PFSK-1 (cell line): ENCODE data around the gene TBX4.

Source experiments
- FOXP2 ChIP-seq: optimal IDR thresholded peaks from 2 replicates; pipeline ENCODE3; 2011; ENCODE audit warnings: borderline replicate concordance, control low read depth, inconsistent platforms; ENCODE audit not compliant: insufficient read depth; ENCODE audit errors: extremely low read length, extremely low read depth
- POLR2AphosphoS5 ChIP-seq: IDR thresholded peaks from 2 replicates; pipeline ENCODE4 v1.6.1; 2012; ENCODE audit warnings: low read depth, mild to moderate bottlenecking, control low read depth, low read length, moderate library complexity
- SIN3A ChIP-seq: IDR thresholded peaks from 2 replicates; pipeline ENCODE4 v1.6.1; 2012; ENCODE audit warnings: mild to moderate bottlenecking, low read length, moderate library complexity, borderline replicate concordance; ENCODE audit not compliant: insufficient read depth
- TAF1 ChIP-seq: IDR thresholded peaks from 2 replicates; pipeline ENCODE4 v1.6.1; 2012; ENCODE audit warnings: low read length, control low read depth, borderline replicate concordance; ENCODE audit not compliant: insufficient read depth
- TF ChIP-seq, protein P1 (sequence below), 2 experiments: IDR thresholded peaks; 2 replicates each; pipeline versions ENCODE4 v1.6.1 to v1.8.0; 2011 to 2012; ENCODE audit warnings: low read depth in 2 of 2, low read length in 2 of 2, control low read depth in 1 of 2, inconsistent platforms in 1 of 2, mild to moderate bottlenecking in 1 of 2, moderate library complexity in 1 of 2; ENCODE audit not compliant: insufficient read depth in 1 of 2

Gene TBX4

DNA sequence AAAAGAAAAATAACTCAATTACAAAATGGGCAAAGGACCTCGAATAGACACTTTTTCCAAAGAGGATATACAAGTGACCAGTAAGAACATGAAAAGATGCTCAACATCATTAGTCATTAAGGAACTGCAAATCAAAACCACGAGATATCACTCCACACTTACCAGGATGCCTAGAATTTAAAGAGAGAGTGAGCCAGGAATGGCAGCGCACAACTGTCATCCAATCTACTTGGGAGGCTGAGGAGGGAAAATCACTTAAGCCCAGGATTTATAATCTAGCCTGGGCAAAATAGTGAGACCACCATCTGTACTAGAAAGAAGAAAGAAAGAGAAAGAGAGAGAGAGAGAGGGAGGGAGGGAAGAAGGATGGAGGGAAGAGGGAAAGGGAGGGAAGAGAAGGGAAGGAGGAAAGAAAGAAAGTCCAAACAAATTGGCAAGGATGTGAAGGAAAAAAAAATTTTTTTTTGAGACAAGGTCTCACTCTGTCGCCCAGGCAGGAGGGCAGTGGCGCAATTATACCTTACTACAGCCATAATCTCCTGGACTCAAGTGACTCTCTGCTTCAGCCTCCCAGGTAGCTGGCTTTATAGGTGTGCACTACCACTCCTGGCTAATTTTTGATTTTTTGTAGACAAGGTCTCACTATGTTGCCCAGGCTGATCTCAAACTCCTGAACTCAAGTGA lies 30.0 kb upstream of the TBX4 start:
- TF ChIP-seq, protein P1, sequence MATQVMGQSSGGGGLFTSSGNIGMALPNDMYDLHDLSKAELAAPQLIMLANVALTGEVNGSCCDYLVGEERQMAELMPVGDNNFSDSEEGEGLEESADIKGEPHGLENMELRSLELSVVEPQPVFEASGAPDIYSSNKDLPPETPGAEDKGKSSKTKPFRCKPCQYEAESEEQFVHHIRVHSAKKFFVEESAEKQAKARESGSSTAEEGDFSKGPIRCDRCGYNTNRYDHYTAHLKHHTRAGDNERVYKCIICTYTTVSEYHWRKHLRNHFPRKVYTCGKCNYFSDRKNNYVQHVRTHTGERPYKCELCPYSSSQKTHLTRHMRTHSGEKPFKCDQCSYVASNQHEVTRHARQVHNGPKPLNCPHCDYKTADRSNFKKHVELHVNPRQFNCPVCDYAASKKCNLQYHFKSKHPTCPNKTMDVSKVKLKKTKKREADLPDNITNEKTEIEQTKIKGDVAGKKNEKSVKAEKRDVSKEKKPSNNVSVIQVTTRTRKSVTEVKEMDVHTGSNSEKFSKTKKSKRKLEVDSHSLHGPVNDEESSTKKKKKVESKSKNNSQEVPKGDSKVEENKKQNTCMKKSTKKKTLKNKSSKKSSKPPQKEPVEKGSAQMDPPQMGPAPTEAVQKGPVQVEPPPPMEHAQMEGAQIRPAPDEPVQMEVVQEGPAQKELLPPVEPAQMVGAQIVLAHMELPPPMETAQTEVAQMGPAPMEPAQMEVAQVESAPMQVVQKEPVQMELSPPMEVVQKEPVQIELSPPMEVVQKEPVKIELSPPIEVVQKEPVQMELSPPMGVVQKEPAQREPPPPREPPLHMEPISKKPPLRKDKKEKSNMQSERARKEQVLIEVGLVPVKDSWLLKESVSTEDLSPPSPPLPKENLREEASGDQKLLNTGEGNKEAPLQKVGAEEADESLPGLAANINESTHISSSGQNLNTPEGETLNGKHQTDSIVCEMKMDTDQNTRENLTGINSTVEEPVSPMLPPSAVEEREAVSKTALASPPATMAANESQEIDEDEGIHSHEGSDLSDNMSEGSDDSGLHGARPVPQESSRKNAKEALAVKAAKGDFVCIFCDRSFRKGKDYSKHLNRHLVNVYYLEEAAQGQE (IDR thresholded peaks at IDR 0.05; ENCODE audit: insufficient read depth in 1 of 2, low read depth in 2 of 2, low read length in 2 of 2), result no peak

GRCh38 chr17:61422869-61423268 lies 29.4 kb upstream of the TBX4 start:
- TF ChIP-seq FOXP2 (no peak), POLR2AphosphoS5 (no peak)

DNA sequence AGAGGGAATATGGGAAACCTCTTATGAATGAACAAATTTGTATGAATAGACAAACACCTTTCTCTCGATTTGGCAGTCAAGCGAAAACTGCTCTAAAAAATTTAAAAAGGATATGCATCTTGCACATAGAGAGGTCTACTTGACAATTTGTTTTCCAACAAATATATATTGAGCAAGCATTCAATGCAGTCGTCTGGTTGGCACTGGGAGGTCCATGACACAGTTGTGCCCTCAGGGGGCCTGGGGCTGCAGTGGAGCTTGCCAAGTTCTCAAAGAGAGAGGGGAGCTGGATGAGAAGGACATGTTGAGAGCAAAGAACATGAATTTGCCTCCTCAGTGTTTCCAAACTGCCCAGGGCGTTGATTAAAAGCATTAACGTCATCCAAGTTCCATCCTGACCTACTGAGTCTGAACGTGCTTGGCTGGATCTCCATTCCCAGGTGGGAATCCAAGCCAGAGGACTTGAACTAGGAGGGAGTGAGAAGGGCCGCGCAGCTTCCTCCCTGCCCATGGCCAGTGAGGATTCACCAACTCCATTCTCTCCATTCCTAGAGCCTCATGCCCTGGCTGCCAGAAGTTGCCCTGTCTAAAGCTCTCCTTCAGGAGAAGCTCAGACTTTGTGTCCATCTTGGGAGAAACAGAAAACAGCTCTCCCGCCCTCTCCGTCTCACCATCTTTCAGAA lies 28.1 kb upstream of the TBX4 start:
- TF ChIP-seq POLR2AphosphoS5 (no peak), SIN3A (no peak), FOXP2 (no peak), TAF1 (no peak)
- TF ChIP-seq, protein P1 (IDR thresholded peaks at IDR 0.05; ENCODE audit: insufficient read depth in 1 of 2, low read depth in 2 of 2, low read length in 2 of 2), result no peak

GRCh38 chr17:61425682-61426481 lies 26.3 kb upstream of the TBX4 start:
- TF ChIP-seq FOXP2 (no peak), SIN3A (no peak), POLR2AphosphoS5 (no peak), TAF1 (no peak)
- TF ChIP-seq, protein P1 (IDR thresholded peaks at IDR 0.05; ENCODE audit: insufficient read depth in 1 of 2, low read depth in 2 of 2, low read length in 2 of 2), result no peak

DNA sequence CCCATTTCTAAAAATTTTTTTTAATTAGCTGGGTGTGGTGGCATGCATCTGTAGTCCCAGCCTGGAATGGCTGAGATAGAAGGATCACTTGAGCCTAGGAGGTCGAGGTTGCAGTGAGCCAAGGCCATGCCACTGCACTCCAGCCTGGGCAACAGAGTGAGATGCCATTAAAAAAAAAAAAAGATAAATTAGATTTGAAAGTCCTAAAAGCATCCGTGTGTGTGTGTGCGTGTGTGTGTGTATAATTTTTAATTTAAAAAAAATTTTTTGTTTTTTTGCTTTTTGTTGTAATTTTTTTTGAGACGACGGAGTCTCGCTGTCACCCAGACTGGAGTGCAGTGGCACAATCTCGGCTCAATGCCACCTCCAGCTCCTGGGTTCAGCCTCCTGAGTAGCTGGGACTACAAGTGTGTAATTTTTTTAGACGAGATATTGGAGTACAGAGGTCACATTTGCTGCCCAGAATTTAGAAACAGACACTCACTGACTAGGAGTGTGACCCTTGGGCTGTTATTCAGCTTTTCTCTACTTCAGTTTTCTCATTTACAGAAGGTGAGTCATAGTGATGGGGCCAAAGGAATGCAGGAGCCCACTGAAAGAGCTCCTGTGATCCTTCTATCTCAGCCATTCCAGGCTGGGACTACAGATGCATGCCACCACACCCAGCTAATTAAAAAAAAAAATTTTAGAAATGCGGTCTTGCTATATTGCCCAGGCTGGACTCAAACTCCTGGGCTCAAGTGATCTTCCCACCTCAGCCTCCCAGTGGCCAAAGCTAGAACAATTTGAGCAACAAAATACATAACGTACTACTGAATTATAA lies 25.5 kb upstream of the TBX4 start:
- TF ChIP-seq, protein P1 (IDR thresholded peaks at IDR 0.05; ENCODE audit: insufficient read depth in 1 of 2, low read depth in 2 of 2, low read length in 2 of 2), result no peak
- TF ChIP-seq SIN3A, result no peak
